Measurements from ENCODE around the gene LRIT2.
"Not testable (repeated sequence)": the region's sequence is repeated elsewhere in the genome, so short reads cannot be mapped to it uniquely, and the experiment has no call there.

The LRIT2 gene

GRCh38 chr10:84180386-84180785 is 45.0 kb downstream of the LRIT2 start:
- DNase-seq (ENCODE audit: low read depth) = not testable (repeated sequence)

DNA sequence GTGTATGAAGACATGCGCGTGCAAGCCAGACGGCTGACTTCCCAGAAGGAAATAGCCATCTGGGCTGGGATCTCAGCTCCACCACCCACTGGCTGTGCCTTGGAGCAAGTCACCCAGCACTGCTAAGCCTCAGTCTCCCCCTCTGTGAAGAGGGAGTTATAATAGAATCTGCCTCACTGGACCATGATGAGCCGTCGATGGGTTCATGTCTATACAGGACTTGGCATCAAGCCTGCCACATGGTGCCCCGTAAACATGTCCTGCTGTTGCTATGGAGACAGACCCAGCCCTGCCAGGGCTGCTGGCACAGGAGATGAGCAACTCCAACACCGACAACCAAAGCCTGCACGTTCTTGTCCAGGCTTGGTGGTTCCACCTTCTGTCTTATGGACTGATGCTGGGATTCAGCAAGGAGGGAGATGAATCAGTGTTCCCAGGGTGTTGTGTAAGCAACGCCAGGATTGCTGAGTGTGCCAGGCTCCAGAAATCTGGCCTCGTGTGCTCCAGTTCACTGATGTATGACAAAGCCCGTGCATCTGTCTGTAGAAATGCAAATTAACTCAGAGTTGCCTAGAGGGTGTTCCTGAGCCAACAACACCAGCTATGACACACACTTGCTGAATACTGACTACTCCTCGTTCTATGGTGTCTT is 46.2 kb downstream of the LRIT2 start:
- DNase-seq (ENCODE audit: low read depth) = no peak

GRCh38 chr10:84178160-84178609 is 47.2 kb downstream of the LRIT2 start:
- no peak for DNase-seq (ENCODE audit: low read depth)

DNA sequence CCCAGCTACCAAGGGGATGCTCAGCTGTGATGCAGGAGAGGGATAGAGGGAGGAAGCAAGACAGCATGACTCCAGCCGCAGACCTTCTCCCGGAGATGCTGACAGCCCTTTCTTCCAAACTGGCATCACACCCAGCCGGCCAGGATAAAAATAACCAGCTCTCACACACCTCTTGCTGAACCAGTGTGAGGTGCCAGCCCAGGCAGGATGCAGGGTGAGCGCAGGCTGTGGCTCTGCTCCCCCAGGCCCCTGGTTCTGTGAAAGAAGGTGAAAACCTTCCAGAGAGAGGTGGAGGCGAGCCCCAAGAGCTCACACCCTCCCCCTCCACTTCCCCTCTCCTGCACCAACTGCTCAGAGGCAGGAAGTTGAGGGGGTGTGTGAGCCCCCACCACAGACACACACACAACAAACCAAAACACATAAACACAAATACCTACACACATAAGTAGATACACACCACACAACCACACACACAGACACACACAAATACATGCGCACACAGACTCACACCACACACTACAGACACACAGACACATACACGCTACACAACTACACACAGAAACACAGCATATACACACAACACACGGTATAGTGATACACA is 47.7 kb downstream of the LRIT2 start:
- peak; percentile 15 for DNase-seq (ENCODE audit: low read depth)

GRCh38 chr10:84176836-84177474 is 48.4 kb downstream of the LRIT2 start:
- DNase-seq (ENCODE audit: low read depth) = no peak

DNA sequence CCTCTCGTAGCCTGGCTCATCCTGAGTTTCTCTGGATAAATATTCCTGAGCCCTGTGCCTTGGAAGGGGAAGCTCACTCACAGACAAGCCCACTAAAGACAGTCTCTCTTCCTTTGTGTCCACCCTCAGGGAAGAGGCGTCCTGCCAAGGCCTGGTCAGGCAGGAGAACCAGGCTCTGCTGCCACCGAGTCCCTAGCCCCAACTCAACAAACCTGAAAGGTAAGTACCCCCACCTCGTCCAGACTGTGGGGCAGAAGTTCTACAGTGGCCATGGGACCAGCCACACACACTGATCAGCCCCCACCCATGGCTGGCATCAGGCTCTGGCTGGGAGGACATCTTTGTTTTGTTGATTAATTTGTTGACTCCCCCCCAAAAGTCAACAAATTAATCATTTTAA is 49.0 kb downstream of the LRIT2 start:
- no peak for DNase-seq (ENCODE audit: low read depth)

GRCh38 chr10:84175436-84175835 is 49.9 kb downstream of the LRIT2 start:
- DNase-seq (ENCODE audit: low read depth) = no peak

GRCh38 chr10:84173501-84173929 is 51.8 kb downstream of the LRIT2 start, which contains the start of gene GPR15LG:
Gene GPR15LG, plus strand, starts transcription at chr10:84173801. Its CDS starts 51 bp downstream, at chr10:84173852.
- DNase-seq (ENCODE audit: low read depth) = no peak

DNA sequence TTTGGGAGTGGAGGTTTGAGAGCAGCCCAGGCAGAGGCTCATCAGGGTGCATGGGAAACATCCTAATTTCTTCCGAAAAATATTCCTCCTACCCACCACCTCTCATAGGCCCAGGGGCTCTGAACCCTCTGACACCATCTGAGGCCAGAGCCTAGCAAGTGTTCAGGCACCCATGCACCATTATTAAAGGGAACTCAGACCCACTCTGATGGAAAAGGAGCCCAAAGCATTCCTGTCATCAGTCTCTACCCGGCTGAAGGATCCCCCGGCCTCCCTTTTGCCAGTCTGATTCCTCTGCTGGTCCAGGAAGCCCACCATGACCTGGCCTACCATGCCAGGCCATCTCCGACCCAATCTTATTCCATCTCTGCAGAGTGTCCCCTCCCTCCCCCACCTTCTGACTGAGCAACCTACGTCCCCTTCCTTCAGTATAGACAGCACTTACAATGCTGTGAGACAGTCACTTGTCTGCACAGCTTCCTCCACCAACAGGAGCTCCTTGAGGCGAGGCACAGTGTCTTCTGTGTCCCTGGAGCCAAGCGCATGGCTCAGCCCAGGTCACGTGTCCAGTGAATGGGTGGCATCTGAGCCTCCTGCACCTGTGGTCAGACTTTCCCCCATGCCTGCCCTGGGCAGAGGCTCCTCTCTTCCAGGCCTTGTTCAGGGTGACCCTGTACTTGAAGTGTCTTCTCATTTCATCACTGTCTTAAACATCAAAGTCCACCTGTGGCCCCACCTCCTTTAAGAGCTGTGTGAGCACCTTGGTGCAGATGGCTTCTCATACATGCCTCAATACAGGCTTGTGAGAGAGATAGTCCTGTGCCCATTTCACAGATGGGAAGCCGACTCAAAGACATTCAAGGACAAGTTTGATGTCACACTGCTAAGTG is 52.6 kb downstream of the LRIT2 start:
- no peak for DNase-seq (ENCODE audit: low read depth)

DNA sequence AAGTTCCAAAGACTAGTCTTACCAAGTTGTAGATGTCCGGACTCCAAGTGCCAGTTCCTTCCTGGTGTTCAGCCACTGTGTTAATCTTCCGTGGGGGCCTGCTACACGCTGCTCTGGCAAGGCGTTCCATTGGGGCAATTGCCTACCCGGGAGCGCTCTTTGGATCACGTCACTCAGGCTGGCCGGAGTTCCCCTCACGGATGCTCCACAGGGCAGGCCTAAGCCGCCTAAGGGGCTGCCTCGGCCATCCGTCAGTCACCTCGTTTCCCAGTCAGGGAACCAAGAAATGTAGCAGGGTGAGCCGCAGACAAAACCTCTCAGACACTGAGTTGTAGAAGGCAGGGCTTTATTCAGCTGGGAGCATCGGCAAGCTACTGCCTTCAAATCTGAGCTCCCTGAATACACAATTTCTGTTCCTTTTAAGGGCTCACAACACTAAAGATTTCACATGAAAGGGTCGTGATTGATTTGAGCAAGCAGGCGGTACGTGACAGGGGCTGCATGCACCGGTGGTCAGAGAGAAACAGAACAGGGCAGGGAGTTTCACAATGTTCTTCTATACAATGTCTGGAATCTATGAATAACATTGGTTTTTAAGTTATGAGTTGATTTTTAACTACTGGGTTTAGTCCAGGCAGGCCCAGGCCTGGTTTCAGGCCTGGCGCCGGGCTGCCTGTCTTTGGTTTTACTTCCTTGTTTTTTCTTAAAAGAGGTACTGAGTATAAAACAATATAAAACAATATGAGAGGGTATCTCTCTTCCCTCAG is 53.5 kb downstream of the LRIT2 start:
- not testable (repeated sequence) for DNase-seq (ENCODE audit: low read depth)

GRCh38 chr10:84171237-84171636 is 54.1 kb downstream of the LRIT2 start:
- DNase-seq (ENCODE audit: low read depth) = not testable (repeated sequence)
